ENCODE data around the gene POU2AF2.
"Not testable (repeated sequence)": the region's sequence is repeated elsewhere in the genome, so short reads cannot be mapped to it uniquely, and the experiment has no call there.

Gene POU2AF2

GRCh38 chr11:111253630-111254029 lies 8.1 kb downstream of the POU2AF2 start:
- DNase-seq (ENCODE audit: low read depth in 2 of 3, low spot score in 2 of 3): no peak

GRCh38 chr11:111258046-111258445 lies 12.5 kb downstream of the POU2AF2 start:
- no peak for DNase-seq (ENCODE audit: low read depth in 2 of 3, low spot score in 2 of 3)

GRCh38 chr11:111259896-111260295 lies 14.4 kb downstream of the POU2AF2 start:
- no peak for DNase-seq (ENCODE audit: low read depth in 2 of 3, low spot score in 2 of 3)

- DNase-seq (ENCODE audit: low read depth in 2 of 3, low spot score in 2 of 3): no peak
Observed at GRCh38 chr11:111260811-111261210, 15.3 kb downstream of the POU2AF2 start.

GRCh38 chr11:111264646-111265045 lies 19.1 kb downstream of the POU2AF2 start:
- DNase-seq (ENCODE audit: low read depth in 2 of 3, low spot score in 2 of 3): no peak

GRCh38 chr11:111265421-111265820 lies 19.9 kb downstream of the POU2AF2 start:
- no peak for DNase-seq (ENCODE audit: low read depth in 2 of 3, low spot score in 2 of 3)

- DNase-seq (ENCODE audit: low read depth in 2 of 3, low spot score in 2 of 3): not testable (repeated sequence)
Observed at GRCh38 chr11:111268303-111268702, 22.8 kb downstream of the POU2AF2 start.

- DNase-seq (ENCODE audit: low read depth in 2 of 3, low spot score in 2 of 3): no peak
Observed at GRCh38 chr11:111269146-111269868, 23.8 kb downstream of the POU2AF2 start.

GRCh38 chr11:111272420-111272819 lies 26.9 kb downstream of the POU2AF2 start:
- no peak for DNase-seq (ENCODE audit: low read depth in 2 of 3, low spot score in 2 of 3)

- DNase-seq (ENCODE audit: low read depth in 2 of 3, low spot score in 2 of 3): no peak
Observed at GRCh38 chr11:111282562-111283075, 37.1 kb downstream of the POU2AF2 start.

GRCh38 chr11:111283945-111284481 lies 38.5 kb downstream of the POU2AF2 start:
- DNase-seq (ENCODE audit: low read depth in 2 of 3, low spot score in 2 of 3): no peak

- DNase-seq (ENCODE audit: low read depth in 2 of 3, low spot score in 2 of 3): no peak
Observed at GRCh38 chr11:111285189-111286091, 39.9 kb downstream of the POU2AF2 start.

- no peak for DNase-seq (ENCODE audit: low read depth in 2 of 3, low spot score in 2 of 3)
Observed at GRCh38 chr11:111291764-111292163, 46.2 kb downstream of the POU2AF2 start.

- DNase-seq (ENCODE audit: low read depth in 2 of 3, low spot score in 2 of 3): not testable (repeated sequence)
Observed at GRCh38 chr11:111292408-111292807, 46.9 kb downstream of the POU2AF2 start.

GRCh38 chr11:111296196-111296595 lies 50.7 kb downstream of the POU2AF2 start:
- DNase-seq (ENCODE audit: low read depth in 2 of 3, low spot score in 2 of 3): no peak

GRCh38 chr11:111297696-111298095 lies 52.2 kb downstream of the POU2AF2 start:
- DNase-seq (ENCODE audit: low read depth in 2 of 3, low spot score in 2 of 3): no peak

GRCh38 chr11:111298413-111299100 lies 53.0 kb downstream of the POU2AF2 start, which contains the start of gene POU2AF3:
Gene POU2AF3, plus strand, starts transcription at chr11:111298546. Its CDS starts 36 bp downstream, at chr11:111298582.
- DNase-seq (ENCODE audit: low read depth in 2 of 3, low spot score in 2 of 3): no peak

- no peak for DNase-seq (ENCODE audit: low read depth in 2 of 3, low spot score in 2 of 3)
Observed at GRCh38 chr11:111299101-111300026, 53.8 kb downstream of the POU2AF2 start.

GRCh38 chr11:111300569-111300968 lies 55.0 kb downstream of the POU2AF2 start:
- no peak for DNase-seq (ENCODE audit: low read depth in 2 of 3, low spot score in 2 of 3)

All from activated CD8-positive, alpha-beta memory T cell treated with anti-CD3 and anti-CD28 coated beads for 48 hours (primary cell).